Eye (tissue), 1 donor: ENCODE measurements around the gene CPT1A.
"Not testable (repeated sequence)": the region's sequence is repeated elsewhere in the genome, so short reads cannot be mapped to it uniquely, and the experiment has no call there.

Experiments used
- DNase-seq: peaks from one replicate; pipeline ENCODE4 v3.0.0-alpha.2; 2015

CPT1A gene

GRCh38 chr11:68841718-68842426 lies at the start of gene CPT1A:
Gene CPT1A, minus strand, starts transcription at chr11:68841916. Its CDS starts 26,442 bp downstream, at chr11:68815474.
- peak; percentile 81 for DNase-seq

DNA sequence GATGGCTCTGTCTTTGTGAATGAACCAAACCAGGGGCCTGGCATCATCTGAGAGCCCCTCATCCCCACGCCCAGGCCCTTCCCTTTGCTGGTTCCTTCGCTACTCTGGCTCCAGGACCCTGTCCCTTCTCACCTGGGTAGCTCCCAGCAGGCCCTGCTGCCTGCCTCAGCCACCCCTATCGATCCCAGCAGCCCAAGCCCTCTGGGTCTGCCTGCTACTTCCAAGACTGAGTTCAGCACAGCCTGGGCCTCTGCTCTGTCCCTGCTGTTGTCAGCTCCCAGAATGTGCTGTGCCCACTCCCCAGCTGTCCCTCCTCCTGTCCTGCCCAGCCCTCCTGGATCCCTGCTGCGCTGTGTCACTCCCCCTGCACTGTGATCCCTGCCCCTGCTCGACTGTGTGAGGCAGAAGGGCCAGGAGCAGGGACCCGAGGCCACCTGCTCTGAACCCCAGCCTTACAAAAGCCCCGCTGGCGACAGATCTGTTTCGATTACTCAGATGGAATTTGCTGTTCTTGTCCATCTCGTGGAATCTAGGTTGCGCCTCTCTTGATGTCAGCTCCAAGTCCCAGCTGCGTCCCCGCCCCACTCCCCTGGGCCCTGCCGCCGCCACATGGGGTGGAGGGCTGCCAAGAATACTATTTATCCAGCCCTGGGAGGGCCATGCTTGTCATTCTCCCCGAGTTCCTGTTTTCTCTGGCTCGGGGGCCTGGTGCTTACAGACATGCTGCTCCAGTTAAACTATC lies 48.9 kb upstream of the CPT1A start:
- DNase-seq = peak; percentile 86

DNA sequence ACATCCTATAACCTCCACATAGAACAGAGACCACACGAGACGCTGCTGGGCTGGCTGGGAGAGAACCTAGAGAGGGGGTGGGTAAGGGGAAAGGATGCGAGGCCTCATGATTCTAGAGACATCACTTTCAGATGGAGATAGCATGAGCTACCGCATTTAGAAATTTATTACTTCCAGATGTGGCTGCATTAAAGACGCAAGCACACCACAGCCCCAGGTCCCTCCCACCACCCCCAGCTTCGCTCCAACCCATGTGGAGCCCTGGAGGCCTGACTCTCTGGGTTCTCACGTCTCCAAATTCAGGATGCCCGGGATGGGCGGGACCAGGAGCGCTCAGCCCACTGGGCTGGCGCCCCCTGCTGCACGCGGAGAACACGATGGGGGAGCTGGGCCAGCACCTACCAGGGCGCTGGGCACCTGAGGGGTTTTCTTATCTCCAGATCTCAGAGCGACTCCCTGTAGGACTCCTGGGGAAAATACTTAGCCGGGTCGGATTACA lies 48.3 kb upstream of the CPT1A start:
- DNase-seq = peak; percentile 79

GRCh38 chr11:68884827-68885226 lies 43.1 kb upstream of the CPT1A start:
- not testable (repeated sequence) for DNase-seq

- DNase-seq = no peak
These were observed 40.7 kb upstream of the CPT1A start for GRCh38 chr11:68882391-68882790.

DNA sequence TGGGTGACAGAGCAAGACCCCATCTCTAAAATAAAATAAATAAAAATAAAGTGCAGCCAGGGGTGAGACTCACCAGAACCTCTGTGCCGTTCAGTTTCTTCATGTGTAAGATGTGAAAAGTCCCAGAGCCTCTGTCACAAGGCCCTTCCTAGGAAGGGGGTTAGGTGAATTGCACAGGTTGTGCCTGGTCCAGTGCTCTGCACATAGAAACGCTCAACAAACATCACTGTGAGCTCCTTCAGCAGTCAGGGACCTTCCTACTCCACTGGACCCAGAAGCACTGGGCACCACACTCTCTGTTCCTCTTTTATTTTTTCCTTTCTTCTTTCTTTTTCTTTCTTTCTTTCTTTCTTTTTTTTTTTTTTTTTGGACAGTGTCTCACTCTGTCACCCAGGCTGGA lies 39.6 kb upstream of the CPT1A start:
- no peak for DNase-seq

DNA sequence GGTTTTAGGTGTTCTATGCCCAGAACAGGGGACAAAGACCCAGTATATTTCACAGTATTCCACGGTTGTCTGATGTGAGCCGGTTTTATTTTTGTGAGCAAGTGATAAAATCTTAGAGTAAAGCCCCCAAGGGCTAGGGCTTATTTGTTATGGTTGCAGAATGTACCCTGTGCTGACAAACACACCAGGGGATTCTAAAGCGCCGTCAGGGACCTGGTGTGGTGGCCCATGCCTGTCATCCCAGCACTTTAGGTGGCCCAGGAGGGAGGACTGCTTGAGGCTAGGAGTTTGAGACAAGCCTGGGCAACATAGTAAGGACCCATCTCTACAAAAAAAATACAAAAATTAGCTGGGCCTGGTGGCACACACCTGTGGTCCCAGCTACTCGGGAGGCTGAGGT lies 39.1 kb upstream of the CPT1A start:
- DNase-seq = no peak

- DNase-seq = no peak
These were observed 36.3 kb upstream of the CPT1A start for GRCh38 chr11:68878022-68878421.

DNA sequence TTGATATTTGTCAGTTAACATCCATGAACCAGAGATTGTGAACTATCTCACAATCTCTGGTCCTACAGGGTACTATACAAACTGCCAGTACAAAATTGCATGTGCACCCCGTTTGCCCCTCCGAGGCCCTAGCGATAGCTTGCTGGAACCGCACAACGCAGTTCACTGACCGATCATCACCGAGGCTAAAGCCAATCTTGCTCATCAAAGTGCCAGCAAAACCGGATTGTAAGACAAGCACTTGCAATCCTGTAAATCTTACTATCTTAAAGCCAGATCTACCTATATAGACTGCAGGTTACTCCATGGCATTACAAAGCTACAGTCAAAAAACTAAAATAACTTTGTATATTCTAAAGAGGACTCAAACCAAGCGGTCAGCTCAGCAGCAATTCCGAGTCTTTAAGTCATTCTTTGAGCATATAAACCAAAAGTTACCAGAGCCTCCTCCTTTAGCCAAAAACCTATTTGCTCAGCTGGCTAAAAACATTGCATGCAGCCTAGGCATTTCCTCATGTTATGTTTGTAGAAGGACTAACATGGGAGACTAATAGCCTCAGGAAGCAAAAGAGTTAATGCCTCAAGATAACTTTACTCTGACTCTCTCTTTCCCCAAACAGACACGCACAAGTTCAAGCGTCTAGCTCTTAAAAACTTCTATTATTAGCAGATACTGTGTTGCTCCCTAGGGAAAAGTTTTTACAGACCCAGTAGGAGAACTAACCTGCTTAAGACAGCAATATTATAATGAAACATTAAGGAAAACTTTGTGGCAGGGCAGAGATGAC lies 30.7 kb upstream of the CPT1A start:
- no peak for DNase-seq

DNA sequence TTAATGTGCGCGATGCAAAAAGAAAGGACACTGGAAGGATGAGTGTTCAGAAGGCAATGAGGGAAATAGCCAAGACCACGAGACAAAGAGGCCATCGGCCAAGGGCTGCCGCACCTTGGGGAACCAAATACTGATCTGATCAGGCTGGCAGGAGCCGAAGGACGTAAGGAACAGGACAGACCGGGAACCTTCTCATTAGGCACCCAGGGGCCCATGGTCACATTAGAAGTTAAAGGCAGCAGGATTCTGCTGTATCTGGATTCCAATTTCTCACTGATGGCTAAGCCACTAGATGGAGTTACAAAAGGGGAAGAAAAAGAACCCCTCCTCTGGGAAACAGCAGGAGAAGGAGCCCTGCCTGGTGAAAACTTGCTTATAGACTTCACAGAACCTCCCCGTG lies 28.8 kb upstream of the CPT1A start:
- peak; percentile 16 for DNase-seq

- no peak for DNase-seq
These were observed 26.6 kb upstream of the CPT1A start for GRCh38 chr11:68868221-68868835.

GRCh38 chr11:68867066-68867465 lies 25.4 kb upstream of the CPT1A start:
- DNase-seq = no peak

GRCh38 chr11:68865241-68865640 lies 23.5 kb upstream of the CPT1A start:
- DNase-seq = no peak

GRCh38 chr11:68863553-68864265 lies 22.0 kb upstream of the CPT1A start:
- DNase-seq = no peak

GRCh38 chr11:68862421-68862820 lies 20.7 kb upstream of the CPT1A start:
- no peak for DNase-seq

DNA sequence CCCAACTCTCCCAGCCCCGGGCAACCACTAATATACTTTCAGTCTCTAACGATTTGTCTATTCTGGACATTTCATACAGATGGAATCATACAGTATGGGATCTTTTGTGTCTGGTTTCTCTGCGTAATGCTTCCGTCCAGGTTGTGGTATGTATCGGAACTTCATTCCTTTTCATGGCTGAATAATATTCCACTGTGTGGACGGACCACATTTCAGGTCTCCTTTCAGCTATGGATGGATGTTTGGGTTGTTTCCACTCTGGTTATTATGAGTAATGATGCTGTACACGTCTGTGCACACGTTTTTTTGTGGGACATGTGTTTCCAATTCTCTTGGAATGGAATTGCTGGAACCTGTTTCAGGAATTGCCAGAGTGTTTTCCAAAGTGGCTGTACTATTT lies 17.4 kb upstream of the CPT1A start:
- DNase-seq = no peak

- DNase-seq = no peak
These were observed 15.4 kb upstream of the CPT1A start for GRCh38 chr11:68857037-68857586.

DNA sequence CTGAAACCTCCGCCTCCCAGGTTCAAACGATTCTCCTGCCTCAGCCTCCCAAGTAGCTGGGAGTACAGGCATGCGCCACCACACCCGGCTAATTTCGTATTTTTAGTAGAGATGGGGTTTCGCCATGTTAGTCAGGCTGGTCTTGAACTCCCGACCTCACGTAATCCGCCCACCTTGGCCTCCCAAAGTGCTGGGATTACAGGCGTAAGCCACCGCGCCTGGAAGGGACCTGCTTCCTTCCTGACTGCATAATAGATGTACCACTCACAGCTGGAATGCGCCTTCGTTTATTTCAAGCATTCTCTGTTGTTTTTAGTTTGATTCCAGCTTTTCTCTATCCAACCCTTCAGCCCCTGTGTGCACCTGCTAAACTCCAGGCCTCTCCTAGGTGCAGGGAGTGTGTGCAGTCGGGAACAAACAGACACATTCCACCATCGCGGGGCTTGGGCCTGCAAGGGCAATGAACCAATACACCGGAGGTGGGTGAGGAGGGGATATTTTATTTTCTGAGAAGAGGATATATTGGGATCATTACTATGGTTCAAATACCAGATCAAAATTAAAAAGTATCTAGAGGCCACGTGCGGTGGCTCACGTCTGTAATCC lies 14.8 kb upstream of the CPT1A start:
- not testable (repeated sequence) for DNase-seq

DNA sequence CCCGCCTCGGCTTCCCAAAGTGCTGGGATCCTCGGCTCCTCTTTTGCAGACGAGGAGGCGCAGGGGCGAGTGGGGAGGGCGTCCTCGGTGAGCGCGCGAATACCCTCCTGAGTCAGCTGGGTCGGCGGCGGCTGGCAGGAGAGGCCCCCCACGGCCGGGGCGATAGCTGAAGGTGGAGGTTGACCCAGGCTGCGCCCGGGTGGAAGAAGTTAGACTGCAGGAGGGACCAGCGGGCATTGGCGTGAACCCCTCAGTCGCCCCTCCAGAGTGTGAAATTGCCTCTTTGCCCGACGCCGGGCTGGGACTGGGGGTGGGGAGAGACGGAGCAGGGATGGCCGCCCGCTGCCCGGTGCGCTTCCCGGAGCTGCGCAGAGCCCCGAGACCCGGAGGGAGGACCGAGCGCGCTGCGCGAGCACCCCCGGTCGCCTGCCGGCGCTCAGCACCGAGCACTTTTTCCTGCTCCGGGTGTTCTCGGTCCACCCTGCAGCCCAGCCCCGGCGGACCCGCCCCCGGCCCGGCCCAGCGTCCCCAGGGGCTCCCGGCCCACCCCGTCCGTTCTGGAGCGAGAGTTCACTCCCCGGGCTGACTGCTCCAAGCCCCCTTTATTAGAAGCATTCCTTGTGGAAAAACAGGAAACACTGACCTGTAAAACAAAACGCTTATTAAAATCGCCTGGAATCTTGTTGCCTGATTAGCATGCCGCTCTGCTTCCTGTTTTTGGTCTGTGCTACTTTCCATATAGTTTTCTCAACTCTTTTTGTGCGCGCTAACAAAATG lies 13.7 kb upstream of the CPT1A start:
- DNase-seq = peak; percentile 56

DNA sequence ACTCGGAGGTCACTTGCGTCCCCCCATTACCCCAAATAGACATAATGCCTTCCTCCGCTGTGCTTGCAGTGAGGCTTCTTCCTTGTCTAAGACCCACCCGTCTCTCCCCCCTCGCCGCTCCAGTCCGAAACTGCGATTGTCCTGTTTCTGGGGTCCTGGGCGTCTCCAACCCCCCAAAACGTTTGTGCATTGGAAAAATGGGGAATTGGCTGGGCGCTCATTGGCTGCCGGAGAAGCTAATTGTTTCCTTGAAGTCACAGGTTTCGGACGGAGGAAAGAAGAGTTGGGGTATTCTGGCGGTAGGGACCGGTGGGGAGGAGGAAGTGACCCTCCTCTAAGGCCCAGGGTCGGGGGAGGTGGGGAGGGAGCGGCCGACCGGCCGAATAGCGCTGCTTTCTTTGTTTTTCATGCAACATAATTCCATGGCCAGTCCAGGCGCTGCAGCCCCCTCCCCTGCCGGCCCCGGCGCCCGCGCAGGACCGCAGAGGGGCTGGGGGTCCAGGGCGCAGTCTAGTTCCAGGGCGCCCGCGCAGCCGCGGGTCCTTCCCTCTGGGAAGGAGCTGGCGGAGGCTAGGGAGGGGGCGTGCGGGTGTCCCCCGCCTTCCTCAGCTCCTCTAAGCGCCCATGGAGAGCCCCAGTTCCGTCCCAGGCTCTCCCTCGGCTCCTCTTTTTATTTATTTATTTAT lies 12.7 kb upstream of the CPT1A start:
- DNase-seq = peak; percentile 41
